Measurements from ENCODE around the gene OMP.
A peak's percentile ranks its signal among the peaks of the same experiment; 100 is the strongest.

OMP gene

GRCh38 chr11:77104727-77105126 lies 2.1 kb downstream of the OMP start:
- H3K4me3 ChIP-seq (ENCODE audit: low read depth, low read length): no peak overlapping the region
- peak; percentile 18 for DNase-seq (ENCODE audit: low read depth, low spot score)
- TF ChIP-seq CTCF (IDR thresholded peaks at IDR 0.05; ENCODE audit: low read depth, low read length): no peak
- in situ Hi-C loops (cut with HindIII; ENCODE audit: low sequenced_read_pairs): no loop called here

GRCh38 chr11:77106321-77106720 lies 3.7 kb downstream of the OMP start:
- DNase-seq (ENCODE audit: low read depth, low spot score): no peak
- TF ChIP-seq CTCF (IDR thresholded peaks at IDR 0.05; ENCODE audit: low read depth, low read length): no peak
- in situ Hi-C loops (cut with HindIII; ENCODE audit: low sequenced_read_pairs): no loop called here
- H3K4me3 ChIP-seq (ENCODE audit: low read depth, low read length): no peak overlapping the region

GRCh38 chr11:77106759-77107158 lies 4.1 kb downstream of the OMP start:
- no peak for TF ChIP-seq CTCF (IDR thresholded peaks at IDR 0.05; ENCODE audit: low read depth, low read length)
- DNase-seq (ENCODE audit: low read depth, low spot score): no peak
- in situ Hi-C loops (cut with HindIII; ENCODE audit: low sequenced_read_pairs): no loop called here
- no peak overlapping the region for H3K4me3 ChIP-seq (ENCODE audit: low read depth, low read length)

- in situ Hi-C loops (cut with HindIII; ENCODE audit: low sequenced_read_pairs): no loop called here
- peak; percentile 92 for DNase-seq (ENCODE audit: low read depth, low spot score)
- H3K4me3 ChIP-seq (ENCODE audit: low read depth, low read length): no peak overlapping the region
- no peak for TF ChIP-seq CTCF (IDR thresholded peaks at IDR 0.05; ENCODE audit: low read depth, low read length)
Observed at GRCh38 chr11:77107950-77108349, 5.3 kb downstream of the OMP start.

- in situ Hi-C loops (cut with HindIII; ENCODE audit: low sequenced_read_pairs): no loop called here
- no peak overlapping the region for H3K4me3 ChIP-seq (ENCODE audit: low read depth, low read length)
- TF ChIP-seq CTCF (IDR thresholded peaks at IDR 0.05; ENCODE audit: low read depth, low read length): no peak
- DNase-seq (ENCODE audit: low read depth, low spot score): no peak
Observed at GRCh38 chr11:77108436-77108835, 5.8 kb downstream of the OMP start.

- TF ChIP-seq CTCF (IDR thresholded peaks at IDR 0.05; ENCODE audit: low read depth, low read length): no peak
- in situ Hi-C loops (cut with HindIII; ENCODE audit: low sequenced_read_pairs): no loop called here
- peak; percentile 39 for DNase-seq (ENCODE audit: low read depth, low spot score)
- H3K4me3 ChIP-seq (ENCODE audit: low read depth, low read length): no peak overlapping the region
Observed at GRCh38 chr11:77109236-77110019, 6.8 kb downstream of the OMP start.
